ENCODE data around the gene KIAA0825.

KIAA0825 gene

GRCh38 chr5:94285984-94286383 is 332.4 kb downstream of the KIAA0825 start:
- DNase-seq (ENCODE audit: low spot score) = no peak
- in situ Hi-C loops (cut with MboI; ENCODE audit: low sequenced_read_pairs, unreplicated experiment) = no loop called here
- TF ChIP-seq CTCF (IDR thresholded peaks at IDR 0.05; ENCODE audit: borderline replicate concordance, control extremely low read depth, extremely low read depth, insufficient read depth, missing control alignments) = no peak

- DNase-seq (ENCODE audit: low spot score) = no peak
- TF ChIP-seq CTCF (IDR thresholded peaks at IDR 0.05; ENCODE audit: borderline replicate concordance, control extremely low read depth, extremely low read depth, insufficient read depth, missing control alignments) = no peak
- in situ Hi-C loops (cut with MboI; ENCODE audit: low sequenced_read_pairs, unreplicated experiment) = no loop called here
Observed at GRCh38 chr5:94283093-94283492, 335.3 kb downstream of the KIAA0825 start.

- in situ Hi-C loops (cut with MboI; ENCODE audit: low sequenced_read_pairs, unreplicated experiment) = no loop called here
- no peak for DNase-seq (ENCODE audit: low spot score)
- no peak for TF ChIP-seq CTCF (IDR thresholded peaks at IDR 0.05; ENCODE audit: borderline replicate concordance, control extremely low read depth, extremely low read depth, insufficient read depth, missing control alignments)
Observed at GRCh38 chr5:94281236-94281801, 337.1 kb downstream of the KIAA0825 start.

GRCh38 chr5:94276751-94277150 is 341.7 kb downstream of the KIAA0825 start:
- no peak for TF ChIP-seq CTCF (IDR thresholded peaks at IDR 0.05; ENCODE audit: borderline replicate concordance, control extremely low read depth, extremely low read depth, insufficient read depth, missing control alignments)
- in situ Hi-C loops (cut with MboI; ENCODE audit: low sequenced_read_pairs, unreplicated experiment) = no loop called here
- no peak for DNase-seq (ENCODE audit: low spot score)

GRCh38 chr5:94276048-94276447 is 342.4 kb downstream of the KIAA0825 start:
- TF ChIP-seq CTCF (IDR thresholded peaks at IDR 0.05; ENCODE audit: borderline replicate concordance, control extremely low read depth, extremely low read depth, insufficient read depth, missing control alignments) = no peak
- no peak for DNase-seq (ENCODE audit: low spot score)
- in situ Hi-C loops (cut with MboI; ENCODE audit: low sequenced_read_pairs, unreplicated experiment) = no loop called here

- in situ Hi-C loops (cut with MboI; ENCODE audit: low sequenced_read_pairs, unreplicated experiment) = no loop called here
- DNase-seq (ENCODE audit: low spot score) = no peak
- TF ChIP-seq CTCF (IDR thresholded peaks at IDR 0.05; ENCODE audit: borderline replicate concordance, control extremely low read depth, extremely low read depth, insufficient read depth, missing control alignments) = no peak
Observed at GRCh38 chr5:94274707-94275106, 343.7 kb downstream of the KIAA0825 start.
